ENCODE data around the gene PRCP. TPM values are rescaled to one million over a fixed set of nuclear protein-coding genes. Genes with fewer than 3 reads are reported as not detected.

Gene PRCP
- polyA plus RNA-seq, 1 donor from 2014 or later = 48.8 TPM

GRCh38 chr11:82811369-82811768, 88.9 kb downstream of the PRCP start:
- Mint-ChIP-seq H3K4me1 (no peaks in the 10 kb centered on the region), H3K27ac (no peak overlapping the region), H3K27me3 (peaks cover 10% of the 10 kb centered on the region), H3K4me3 (no peak overlapping the region), H3K9me3 (no peaks in the 10 kb centered on the region), H3K36me3 (no peaks in the 10 kb centered on the region)

DNA sequence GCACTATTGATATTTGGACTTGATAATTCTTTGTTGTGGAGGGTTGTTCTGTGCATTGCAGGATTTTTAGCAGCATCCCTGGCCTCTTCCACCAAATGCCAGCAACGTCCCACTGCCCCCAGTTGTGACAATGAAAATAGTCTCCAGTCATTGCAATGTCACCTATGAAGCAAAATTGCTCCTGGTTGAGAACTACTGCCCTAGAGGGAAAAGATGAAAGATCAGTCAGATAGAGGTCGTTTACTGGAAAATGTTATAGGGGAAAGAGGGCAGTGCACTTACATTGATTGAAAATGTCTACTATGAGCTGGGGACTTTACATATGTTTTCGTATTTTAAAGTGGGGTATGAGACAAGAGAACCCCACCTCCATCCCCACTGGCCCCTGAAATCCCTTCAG, 89.5 kb downstream of the PRCP start:
- Mint-ChIP-seq H3K9me3 (no peaks in the 10 kb centered on the region), H3K4me3 (no peak overlapping the region), H3K36me3 (no peaks in the 10 kb centered on the region), H3K4me1 (no peaks in the 10 kb centered on the region), H3K27ac (no peak overlapping the region), H3K27me3 (peaks cover 16% of the 10 kb centered on the region)

- Mint-ChIP-seq H3K4me3 (no peak overlapping the region), H3K9me3 (peaks cover 0 to under 1% (median 0%) of the 10 kb centered on the region in 3 donors), H3K27ac (no peak overlapping the region), H3K27me3 (peaks cover 20% of the 10 kb centered on the region), H3K36me3 (no peaks in the 10 kb centered on the region), H3K4me1 (no peaks in the 10 kb centered on the region)
Observed at GRCh38 chr11:82810326-82810725, 89.9 kb downstream of the PRCP start.

DNA sequence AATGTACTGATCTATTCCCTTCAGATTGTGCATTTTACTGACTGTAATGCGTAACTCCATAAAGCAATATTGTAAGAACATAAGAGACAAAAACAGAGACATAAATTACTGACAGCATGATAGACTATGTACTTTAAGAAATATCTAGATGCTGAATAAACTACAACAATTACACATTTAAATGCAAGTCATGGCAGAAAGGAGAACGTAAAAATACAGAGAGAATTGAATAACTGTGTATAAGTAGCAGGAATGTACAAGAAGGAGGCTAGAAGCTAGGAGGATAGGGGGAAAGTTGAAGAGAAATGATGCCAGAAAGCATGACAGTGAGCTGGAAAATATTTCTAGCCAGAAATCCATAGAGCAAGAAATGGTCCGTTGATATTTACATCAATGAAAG, 92.6 kb downstream of the PRCP start:
- Mint-ChIP-seq H3K27me3 (peaks cover 13% of the 10 kb centered on the region), H3K4me1 (no peaks in the 10 kb centered on the region), H3K4me3 (no peak overlapping the region), H3K36me3 (no peaks in the 10 kb centered on the region), H3K27ac (no peak overlapping the region), H3K9me3 (peaks cover 0 to 2% (median 0%) of the 10 kb centered on the region in 3 donors)

GRCh38 chr11:82802710-82803109, 97.5 kb downstream of the PRCP start:
- Mint-ChIP-seq H3K4me3 (no peak overlapping the region), H3K27ac (no peak overlapping the region), H3K36me3 (no peaks in the 10 kb centered on the region), H3K4me1 (no peaks in the 10 kb centered on the region), H3K27me3 (peaks cover 21% of the 10 kb centered on the region), H3K9me3 (peaks cover 0 to 4% (median 0%) of the 10 kb centered on the region in 3 donors)

GRCh38 chr11:82796998-82797961, 103.0 kb downstream of the PRCP start:
- no peak overlapping the region for H3K4me3 Mint-ChIP-seq

DNA sequence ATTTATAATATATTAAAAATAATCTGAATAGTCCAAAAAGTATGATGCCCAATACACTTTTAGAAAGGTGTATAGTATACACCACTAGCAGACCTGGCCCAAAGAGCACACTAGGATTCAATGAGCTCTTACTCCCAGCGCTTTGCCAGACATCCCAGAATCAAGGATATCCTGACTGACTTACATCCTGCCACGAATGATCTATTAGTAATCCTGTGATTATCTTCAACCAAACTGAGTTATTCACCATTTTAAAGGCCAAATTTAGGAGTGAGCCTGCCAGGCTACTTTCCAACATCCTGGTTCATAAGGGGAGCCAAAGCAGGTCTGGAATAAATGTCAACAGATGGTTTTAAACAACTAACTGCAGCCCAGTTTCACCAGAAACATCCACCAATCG, 105.7 kb downstream of the PRCP start:
- H3K4me3 Mint-ChIP-seq = no peak overlapping the region
- no peaks in the 10 kb centered on the region for H3K9me3 Mint-ChIP-seq
- H3K36me3 Mint-ChIP-seq = no peaks in the 10 kb centered on the region
- H3K27ac Mint-ChIP-seq = no peak overlapping the region
- H3K27me3 Mint-ChIP-seq = peaks cover under 1% of the 10 kb centered on the region
- H3K4me1 Mint-ChIP-seq = no peaks in the 10 kb centered on the region

More at GRCh38 chr11:82796998-82797961, 103.0 kb downstream of the PRCP start:
- no peaks in the 10 kb centered on the region for H3K4me1 Mint-ChIP-seq
- peaks cover 10% of the 10 kb centered on the region for H3K27me3 Mint-ChIP-seq
- H3K9me3 Mint-ChIP-seq = peaks cover 0 to 2% (median 0%) of the 10 kb centered on the region in 3 donors
- no peaks in the 10 kb centered on the region for H3K36me3 Mint-ChIP-seq
- H3K27ac Mint-ChIP-seq = no peak overlapping the region

DNA sequence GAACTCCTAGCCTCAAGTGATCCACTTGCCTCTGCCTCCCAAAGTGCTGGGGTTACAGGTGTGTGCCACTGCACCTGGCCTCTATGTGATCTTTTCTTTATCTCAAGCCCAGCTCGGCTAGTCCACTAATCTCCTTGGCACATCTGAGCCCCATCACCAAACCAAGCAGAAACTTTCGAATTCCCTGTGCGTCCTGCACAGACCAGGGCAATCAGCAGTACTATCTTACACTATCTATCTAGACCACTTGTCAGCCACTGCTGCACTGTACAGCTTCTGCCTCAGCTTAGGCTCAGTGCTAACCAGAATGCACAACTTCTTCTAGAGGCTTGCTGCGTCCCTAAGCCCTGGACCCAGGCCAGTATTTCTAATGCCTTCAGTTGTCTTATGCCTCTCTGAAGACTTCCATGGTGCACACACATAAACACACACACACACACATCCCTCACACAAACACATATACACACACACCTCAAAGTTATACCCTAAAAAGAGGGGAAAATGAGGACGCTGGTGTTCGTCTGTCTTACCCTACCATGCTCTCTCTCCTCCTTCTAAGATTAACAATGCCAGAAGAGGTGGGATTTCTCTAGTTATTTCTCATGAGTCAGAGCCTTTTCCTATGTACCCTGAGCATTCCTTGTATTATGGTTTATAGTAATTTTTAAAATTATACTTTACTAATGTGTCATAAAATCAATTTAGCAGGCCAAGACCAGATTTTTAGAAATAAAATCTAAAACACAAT, 107.2 kb downstream of the PRCP start:
- Mint-ChIP-seq H3K27ac (no peak overlapping the region), H3K27me3 (no peaks in the 10 kb centered on the region), H3K36me3 (no peaks in the 10 kb centered on the region), H3K4me1 (no peaks in the 10 kb centered on the region), H3K9me3 (no peaks in the 10 kb centered on the region), H3K4me3 (no peak overlapping the region)

GRCh38 chr11:82792319-82792718, 107.9 kb downstream of the PRCP start:
- no peaks in the 10 kb centered on the region for H3K36me3 Mint-ChIP-seq
- no peaks in the 10 kb centered on the region for H3K4me1 Mint-ChIP-seq
- H3K27me3 Mint-ChIP-seq = no peaks in the 10 kb centered on the region
- H3K4me3 Mint-ChIP-seq = no peak overlapping the region
- H3K9me3 Mint-ChIP-seq = no peaks in the 10 kb centered on the region
- H3K27ac Mint-ChIP-seq = no peak overlapping the region

- no peaks in the 10 kb centered on the region for H3K4me1 Mint-ChIP-seq
- H3K9me3 Mint-ChIP-seq = no peaks in the 10 kb centered on the region
- H3K27me3 Mint-ChIP-seq = no peaks in the 10 kb centered on the region
- no peak overlapping the region for H3K4me3 Mint-ChIP-seq
- H3K36me3 Mint-ChIP-seq = no peaks in the 10 kb centered on the region
- H3K27ac Mint-ChIP-seq = no peak overlapping the region
Observed at GRCh38 chr11:82791779-82792178, 108.5 kb downstream of the PRCP start.

- Mint-ChIP-seq H3K36me3 (no peaks in the 10 kb centered on the region), H3K4me1 (no peaks in the 10 kb centered on the region), H3K9me3 (no peaks in the 10 kb centered on the region), H3K27ac (no peak overlapping the region), H3K27me3 (no peaks in the 10 kb centered on the region), H3K4me3 (no peak overlapping the region)
Observed at GRCh38 chr11:82790723-82791484, 109.3 kb downstream of the PRCP start.

GRCh38 chr11:82787981-82788380, 112.2 kb downstream of the PRCP start:
- Mint-ChIP-seq H3K4me1 (no peaks in the 10 kb centered on the region), H3K9me3 (peaks cover 0 to 1% (median 0%) of the 10 kb centered on the region in 3 donors), H3K4me3 (no peak overlapping the region), H3K27me3 (peaks cover 2% of the 10 kb centered on the region), H3K27ac (no peak overlapping the region), H3K36me3 (no peaks in the 10 kb centered on the region)

- Mint-ChIP-seq H3K9me3 (peaks cover 1 to 9% (median 7%) of the 10 kb centered on the region in 3 donors), H3K36me3 (no peaks in the 10 kb centered on the region), H3K4me3 (no peak overlapping the region), H3K27ac (no peak overlapping the region), H3K4me1 (no peaks in the 10 kb centered on the region), H3K27me3 (peaks cover 2% of the 10 kb centered on the region)
Observed at GRCh38 chr11:82786836-82787235, 113.4 kb downstream of the PRCP start.

DNA sequence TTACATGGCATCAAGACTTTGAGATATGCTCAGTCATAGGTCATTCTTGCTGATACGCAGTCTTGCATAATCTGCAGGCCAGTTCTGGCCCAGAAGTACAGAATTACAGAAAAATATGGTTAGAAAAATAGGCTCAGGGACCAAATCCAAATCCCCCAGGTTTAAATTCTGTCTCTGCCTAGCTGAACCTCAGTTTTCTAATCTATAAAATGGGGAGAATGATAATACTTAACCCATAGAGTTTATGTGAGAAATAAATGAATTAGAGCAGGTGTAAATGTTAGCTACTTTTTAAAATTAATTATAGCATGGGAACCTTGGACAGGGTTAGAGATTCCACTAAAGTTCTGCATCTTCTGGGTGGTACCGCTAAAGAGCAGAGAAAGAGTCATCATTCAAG, 114.2 kb downstream of the PRCP start:
- no peak overlapping the region for H3K4me3 Mint-ChIP-seq
- H3K4me1 Mint-ChIP-seq = no peaks in the 10 kb centered on the region
- H3K9me3 Mint-ChIP-seq = peaks cover 5 to 15% (median 10%) of the 10 kb centered on the region in 3 donors
- no peaks in the 10 kb centered on the region for H3K36me3 Mint-ChIP-seq
- H3K27me3 Mint-ChIP-seq = peaks cover 5% of the 10 kb centered on the region
- H3K27ac Mint-ChIP-seq = no peak overlapping the region

Measured in IgD-negative memory B cell (primary cell).